ENCODE results near the gene WWC1.
"Not testable (repeated sequence)": the region's sequence is repeated elsewhere in the genome, so short reads cannot be mapped to it uniquely, and the experiment has no call there.

WWC1 gene

DNA sequence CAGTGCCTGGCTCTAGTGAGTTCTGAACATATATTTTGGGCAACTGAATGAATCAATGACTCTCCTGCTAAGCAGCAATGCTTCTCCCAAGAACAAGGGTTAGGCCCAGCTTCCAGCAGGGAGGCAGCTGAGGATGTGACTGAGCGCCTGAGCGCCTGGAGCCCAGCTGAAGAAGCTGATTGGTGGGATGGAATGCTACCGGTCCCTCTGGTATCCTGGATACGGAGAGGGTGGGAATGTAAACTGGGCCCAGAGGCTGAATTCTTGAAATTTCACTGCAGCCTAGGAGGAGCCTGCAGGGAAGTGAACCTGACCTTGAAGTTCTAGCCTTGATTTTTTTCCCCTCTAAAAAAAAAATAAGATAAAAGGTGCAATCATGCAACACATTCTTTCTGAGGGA, 43.2 kb downstream of the WWC1 start:
- no peak for DNase-seq (ENCODE audit: low spot score)

DNA sequence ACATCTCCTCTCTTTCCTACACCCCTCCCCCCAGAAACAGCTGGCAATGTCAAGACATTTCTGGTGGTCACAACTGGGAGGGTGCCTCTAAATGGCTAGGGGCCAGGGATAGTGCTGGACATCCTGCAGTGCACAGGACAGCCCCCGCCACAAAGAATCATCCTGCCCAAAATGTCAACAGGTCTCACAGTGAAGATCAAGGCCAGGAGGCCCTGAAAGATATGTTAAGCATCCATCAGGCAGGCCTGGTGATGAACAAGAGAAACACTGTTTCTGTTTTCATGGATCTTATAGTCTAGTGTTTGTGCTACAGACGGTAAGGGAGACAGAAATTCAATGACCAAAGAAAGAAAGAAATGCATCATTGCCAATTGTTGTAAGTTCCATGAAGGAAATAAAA, 45.9 kb downstream of the WWC1 start:
- no peak for DNase-seq (ENCODE audit: low spot score)

DNA sequence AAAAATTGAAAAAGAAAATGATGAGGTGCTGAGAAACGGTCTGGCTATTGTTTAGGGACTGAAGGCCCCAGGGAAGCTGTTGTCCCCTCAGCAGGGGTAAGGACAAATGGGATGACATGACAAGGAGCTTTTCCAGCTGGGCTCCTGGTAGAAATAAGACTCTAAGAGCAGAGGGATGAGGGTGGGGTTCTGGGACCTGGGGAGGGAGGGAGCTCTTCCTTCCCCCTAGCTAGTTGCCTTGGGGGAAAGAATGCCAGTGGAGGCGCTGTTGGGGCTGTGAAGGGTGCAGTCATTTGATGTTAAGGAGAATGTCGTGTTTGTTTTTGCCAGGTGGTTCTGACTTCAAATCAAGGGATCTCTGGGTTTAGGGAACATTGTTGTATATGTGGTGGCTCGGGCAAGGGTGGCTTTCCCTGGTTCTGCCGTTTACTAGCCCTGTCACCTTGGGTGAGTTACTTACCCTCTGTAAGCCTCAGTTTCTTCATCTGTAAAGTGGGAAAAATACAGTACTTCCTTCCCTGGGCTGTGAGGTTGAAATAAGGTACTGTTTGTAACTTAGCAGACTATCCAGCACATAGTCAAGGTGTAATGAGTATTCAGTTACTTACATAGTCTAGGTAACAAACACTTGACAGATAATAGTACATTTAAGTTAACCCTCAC, 47.8 kb downstream of the WWC1 start:
- no peak for DNase-seq (ENCODE audit: low spot score)

DNA sequence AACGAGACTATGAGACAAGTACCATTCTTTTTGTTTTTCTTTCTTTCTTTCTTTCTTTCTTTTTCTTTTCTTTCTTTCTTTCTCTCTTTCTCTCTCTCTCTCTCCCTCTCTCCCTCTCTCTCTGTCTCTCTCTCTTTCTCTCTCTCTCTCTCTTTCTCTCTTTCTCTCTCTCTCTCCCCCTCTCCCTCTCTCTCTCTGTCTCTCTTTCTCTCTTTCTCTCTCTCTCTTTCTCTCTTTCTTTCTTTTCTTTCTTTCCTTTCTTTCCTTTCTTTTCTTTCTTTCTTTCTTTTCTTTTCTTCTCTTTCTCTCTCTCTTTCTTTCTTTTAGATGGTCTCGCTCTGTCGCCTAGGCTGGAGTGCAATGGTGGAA, 48.3 kb downstream of the WWC1 start:
- DNase-seq (ENCODE audit: low spot score) = not testable (repeated sequence)

- no peak for DNase-seq (ENCODE audit: low spot score)
Measured at GRCh38 chr5:168340487-168340886, 49.0 kb downstream of the WWC1 start.

- DNase-seq (ENCODE audit: low spot score) = no peak
Measured at GRCh38 chr5:168341178-168341577, 49.7 kb downstream of the WWC1 start.

GRCh38 chr5:168342151-168342825, 50.8 kb downstream of the WWC1 start:
- no peak for DNase-seq (ENCODE audit: low spot score)

- no peak for DNase-seq (ENCODE audit: low spot score)
Measured at GRCh38 chr5:168342985-168343384, 51.5 kb downstream of the WWC1 start.

GRCh38 chr5:168346417-168346816, 55.0 kb downstream of the WWC1 start:
- DNase-seq (ENCODE audit: low spot score) = no peak

GRCh38 chr5:168347368-168348083, 56.1 kb downstream of the WWC1 start:
- DNase-seq (ENCODE audit: low spot score) = no peak

- DNase-seq (ENCODE audit: low spot score) = no peak
Measured at GRCh38 chr5:168348084-168348414, 56.6 kb downstream of the WWC1 start.

GRCh38 chr5:168350315-168350714, 58.9 kb downstream of the WWC1 start:
- no peak for DNase-seq (ENCODE audit: low spot score)

DNA sequence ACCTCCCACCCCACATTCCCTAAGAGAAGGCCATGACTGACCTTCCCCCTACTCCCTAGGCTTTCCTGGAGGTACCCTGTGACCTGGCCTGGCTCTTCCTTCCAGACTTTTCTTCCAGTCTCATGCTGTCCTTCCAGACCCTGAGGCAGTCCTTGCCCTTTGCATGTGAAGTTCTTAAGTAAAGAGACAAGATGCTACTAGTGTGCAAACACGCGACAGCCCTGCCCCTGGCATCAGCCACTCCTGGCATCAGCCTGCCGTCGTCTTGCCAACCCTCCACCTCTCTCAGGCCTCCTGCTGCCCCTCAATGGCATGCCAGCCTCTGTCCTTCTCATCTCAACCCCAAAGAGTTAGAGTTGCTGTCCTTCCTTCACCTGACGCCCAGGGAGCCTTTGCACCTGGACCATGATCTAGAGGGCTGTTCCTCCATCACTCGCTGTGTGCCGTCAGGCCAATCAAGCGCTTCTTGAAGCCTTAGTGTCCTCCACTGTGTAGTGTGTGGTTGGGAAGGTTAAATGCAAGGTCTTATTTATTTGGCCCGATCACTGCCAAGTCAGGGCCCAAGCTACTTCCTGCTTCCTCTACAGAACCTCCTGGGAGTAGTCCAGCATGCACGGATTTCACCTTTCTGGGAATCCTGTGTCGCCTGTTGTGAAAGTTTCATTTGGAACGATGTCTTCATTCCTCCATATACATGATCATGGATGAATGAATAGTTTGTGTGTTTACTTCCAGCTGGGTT, 61.9 kb downstream of the WWC1 start:
- DNase-seq (ENCODE audit: low spot score) = no peak

GRCh38 chr5:168354397-168354796, 63.0 kb downstream of the WWC1 start:
- DNase-seq (ENCODE audit: low spot score) = no peak

DNA sequence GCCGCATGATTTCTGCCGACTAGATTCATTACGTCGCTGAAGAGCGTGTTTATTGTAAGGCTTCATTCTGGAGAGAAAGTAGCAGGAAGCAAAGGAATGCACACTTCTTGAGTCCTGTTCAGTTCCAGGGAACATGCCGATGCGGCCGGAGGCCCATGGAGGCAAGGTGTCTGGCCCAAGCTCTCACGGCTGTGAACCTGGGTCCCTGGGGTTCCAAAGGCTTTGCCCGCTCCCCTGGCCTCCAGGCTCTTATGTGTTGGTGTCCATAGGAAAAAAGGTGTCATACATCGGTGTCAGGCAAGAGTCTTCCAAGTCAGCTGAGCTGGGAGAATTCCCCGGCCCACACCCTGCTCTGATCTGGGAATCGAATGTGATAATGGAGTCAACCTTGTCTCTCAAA, 64.7 kb downstream of the WWC1 start:
- DNase-seq (ENCODE audit: low spot score) = no peak

DNA sequence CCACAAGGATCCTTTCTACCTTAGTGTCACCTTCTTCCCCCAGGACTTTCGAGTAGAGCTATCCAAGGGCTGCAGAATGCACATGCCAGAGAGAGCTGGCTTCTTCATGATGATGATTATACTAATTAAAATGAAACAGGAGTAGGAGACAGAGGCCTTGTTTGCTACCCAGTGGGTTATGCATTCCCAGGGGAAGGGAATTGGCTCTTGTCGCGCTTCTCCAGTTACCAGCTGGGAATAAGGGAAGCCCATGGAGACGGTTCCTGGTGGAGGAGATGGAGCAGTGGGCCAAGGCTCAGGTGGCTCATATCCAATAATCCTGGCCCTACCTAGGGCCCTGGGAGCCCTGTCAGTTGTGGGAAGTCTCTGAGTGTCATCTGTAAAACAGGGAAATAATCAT, 65.1 kb downstream of the WWC1 start:
- no peak for DNase-seq (ENCODE audit: low spot score)

DNA sequence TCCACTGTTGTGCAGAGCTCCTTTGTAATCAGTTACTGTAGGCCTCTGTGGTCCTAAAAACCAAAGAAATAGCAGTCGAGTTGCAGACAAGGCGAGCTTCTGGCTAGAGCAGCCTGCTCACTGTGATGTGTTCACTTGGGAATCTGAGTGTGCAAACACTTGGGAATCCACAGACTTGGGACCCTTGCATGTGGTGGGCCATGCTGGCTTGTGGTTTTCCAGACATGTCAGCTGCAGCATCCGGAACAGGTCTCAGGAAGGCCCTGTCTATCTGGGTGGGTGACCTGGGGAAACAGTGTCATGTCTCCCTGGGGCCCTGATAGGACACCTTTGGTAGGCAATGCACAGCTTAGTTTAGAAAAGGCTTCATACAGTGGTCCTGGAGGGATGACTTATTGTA, 66.4 kb downstream of the WWC1 start:
- no peak for DNase-seq (ENCODE audit: low spot score)

DNA sequence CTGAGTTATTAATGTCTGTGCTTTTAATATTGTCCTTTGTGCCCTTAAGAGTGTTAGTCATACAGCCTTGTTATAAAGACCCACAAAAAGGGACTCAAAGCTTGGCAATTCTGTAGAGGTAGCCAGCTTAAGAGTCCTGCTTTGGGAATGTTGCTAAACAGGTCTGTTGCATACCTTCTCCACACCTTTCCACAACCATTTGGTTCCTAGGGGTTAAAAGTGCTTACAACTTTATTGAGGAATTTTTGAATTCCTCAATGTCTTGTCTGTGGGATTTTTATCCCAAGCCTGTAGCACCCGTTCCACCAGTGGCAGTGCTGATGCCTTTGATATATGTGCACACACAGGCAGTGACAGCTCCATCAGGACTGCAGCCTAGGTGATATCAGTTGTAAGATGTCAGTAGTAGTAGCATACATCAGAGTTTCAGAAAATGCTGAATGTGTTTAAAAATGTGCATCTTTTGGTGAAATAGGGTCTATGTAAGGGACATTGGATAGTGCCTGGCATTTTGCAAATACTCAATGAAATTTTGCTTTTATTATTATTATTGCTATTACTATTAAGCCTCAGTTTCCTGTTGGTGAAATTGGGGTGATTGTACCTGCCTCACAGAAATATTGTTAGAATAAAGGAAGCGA, 68.5 kb downstream of the WWC1 start:
- DNase-seq (ENCODE audit: low spot score) = no peak

DNA sequence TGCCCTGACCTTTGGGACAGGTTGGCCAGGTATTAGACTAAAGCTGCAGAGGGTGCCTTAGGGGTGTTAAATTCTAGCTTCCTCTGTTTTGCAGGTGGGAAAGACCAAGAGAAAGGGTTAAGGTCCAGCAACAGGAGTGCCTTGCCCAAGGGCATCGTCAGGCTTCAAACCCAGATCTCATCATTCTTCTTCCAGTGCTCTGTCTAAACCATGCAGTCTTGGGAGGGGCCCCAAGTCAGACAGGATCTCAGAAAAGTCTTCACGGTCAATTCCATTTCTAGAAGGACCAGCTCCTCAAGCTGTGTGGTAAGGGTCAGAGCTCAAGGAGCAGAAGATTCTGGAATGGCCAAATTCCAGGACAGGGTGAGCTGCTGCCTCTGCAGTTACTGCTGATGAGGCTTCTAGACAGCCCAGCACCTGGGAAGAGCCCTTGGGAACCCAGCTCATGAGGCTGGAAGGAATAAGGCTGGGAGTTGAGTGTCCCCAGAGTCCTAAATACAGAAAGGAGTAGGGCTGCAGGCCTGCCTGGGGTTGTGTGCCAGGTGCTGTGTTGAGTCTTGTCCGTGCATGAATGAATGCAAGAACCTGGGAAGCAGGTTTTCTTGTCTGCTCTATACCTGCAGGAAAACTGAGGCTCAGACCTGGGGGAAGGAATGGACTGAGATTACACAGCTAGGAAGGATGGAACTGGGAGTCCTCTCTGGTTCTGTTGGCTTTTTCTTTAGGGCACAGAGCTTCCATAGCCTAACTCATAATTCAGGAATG, 69.3 kb downstream of the WWC1 start:
- DNase-seq (ENCODE audit: low spot score) = no peak

DNA sequence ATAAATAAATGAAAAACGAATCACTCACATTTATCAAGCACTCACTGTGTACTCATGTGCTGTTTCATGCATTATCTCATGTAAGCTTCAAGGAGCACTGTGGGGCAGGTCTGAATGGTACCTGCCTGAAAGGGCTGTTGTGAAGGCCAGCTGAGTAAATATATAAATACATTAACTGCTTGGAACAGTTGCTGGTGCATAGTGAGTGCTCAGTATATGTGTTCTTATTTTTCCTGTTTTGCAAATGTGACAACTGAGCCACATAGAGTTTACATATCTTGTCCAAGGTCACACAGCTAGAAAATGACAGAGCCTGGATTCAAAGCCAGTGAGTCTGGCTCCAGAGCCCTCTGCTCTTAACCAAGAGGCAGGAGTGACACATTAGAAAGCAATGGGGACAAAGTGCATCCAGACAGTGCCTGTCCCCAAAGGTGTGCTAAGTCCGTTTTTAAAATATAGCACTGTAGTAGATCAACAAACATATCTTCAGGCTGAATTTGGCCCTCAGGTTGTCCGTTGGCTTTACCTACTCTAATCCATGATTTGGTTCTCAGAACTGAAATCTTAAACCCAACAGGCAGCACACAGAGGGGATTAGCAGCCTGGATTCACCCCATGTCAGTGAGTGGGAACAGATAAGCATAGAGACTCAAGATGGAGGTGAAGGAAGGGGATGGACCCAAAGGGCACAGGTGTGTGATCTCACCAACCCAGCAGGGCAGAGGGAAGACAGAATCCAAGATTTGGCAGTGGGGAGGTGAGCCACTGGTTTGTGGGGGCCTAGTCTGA, 70.8 kb downstream of the WWC1 start:
- DNase-seq (ENCODE audit: low spot score) = no peak

GRCh38 chr5:168364151-168364661, 72.8 kb downstream of the WWC1 start:
- DNase-seq (ENCODE audit: low spot score) = no peak

Data from CD4-positive, alpha-beta T cell treated with Interleukin-15 for 4 hours (primary cell).